Lower lobe of right lung (tissue), 2 donors: Measurements from ENCODE around the gene EPB41L3. TPM values are rescaled to one million over a fixed set of nuclear protein-coding genes. Genes with fewer than 3 reads are reported as not detected.

Experiments used
- ATAC-seq, 2 donors: fragments of 200-7000 bp; cut with Tn5 transposase; one replicate each; pipeline ENCODE4 v1.9.1; 2020 to 2022; ENCODE audit warnings: mild to moderate bottlenecking in 2 of 2, moderate library complexity in 2 of 2
- DNase-seq: peaks from one replicate; pipeline ENCODE4 v3.0.0-alpha.2; 2020
- H3K27ac ChIP-seq: fragments of 200-600 bp; one replicate; pipeline ENCODE4 v1.8.0; 2022
- H3K27me3 ChIP-seq: fragments of 200-600 bp; one replicate; pipeline ENCODE4 v1.8.0; 2022; ENCODE audit warnings: low read depth
- H3K36me3 ChIP-seq: fragments of 200-600 bp; one replicate; pipeline ENCODE4 v1.8.0; 2022; ENCODE audit warnings: mild to moderate bottlenecking
- H3K4me1 ChIP-seq: fragments of 200-600 bp; one replicate; pipeline ENCODE4 v1.8.0; 2022
- H3K4me3 ChIP-seq: fragments of 200-600 bp; one replicate; pipeline ENCODE4 v1.8.0; 2022; ENCODE audit warnings: mild to moderate bottlenecking
- H3K9me3 ChIP-seq: fragments of 200-600 bp; one replicate; pipeline ENCODE4 v1.8.0; 2022
- CTCF ChIP-seq: fragments of 200-600 bp; IDR thresholded peaks from one replicate; pipeline ENCODE4 v1.8.0; 2022; ENCODE audit warnings: antibody characterized with exemption, mild to moderate bottlenecking
- intact Hi-C: fragments of 100-400 bp; cut with DNase I; formaldehyde crosslinking; loops from one replicate; pipeline ENCODE4 v1.11.0; 2022
- total RNA-seq: library from RNA; stranded (reverse); fragmentation: NEBNext Ultra II Directional; extraction: Animal tissue kit (Norgen Biotek cat#: 25700); gene quantifications from one replicate; pipeline ENCODE4 v1.2.1, GENCODE V29; 2021
- donor health status: DM: no; HTN: yes; CAD: no; lungs with severe emphysema.

EPB41L3 gene
- total RNA-seq, 1 donor from 2014 or later = 72.5 TPM

- no peak for TF ChIP-seq CTCF
- intact Hi-C loops = no loop called here
- no peaks in the 10 kb centered on the region for H3K27me3 ChIP-seq
- no peaks in the 10 kb centered on the region for H3K36me3 ChIP-seq
- no peak for DNase-seq
- H3K4me1 ChIP-seq = no peaks in the 10 kb centered on the region
- ATAC-seq = no peak
- H3K4me3 ChIP-seq = no peak overlapping the region
- no peaks in the 10 kb centered on the region for H3K9me3 ChIP-seq
- H3K27ac ChIP-seq = no peak overlapping the region
Observed at GRCh38 chr18:5530629-5531178, 13.1 kb downstream of the EPB41L3 start.

GRCh38 chr18:5529471-5529870 is 14.3 kb downstream of the EPB41L3 start:
- intact Hi-C loops = no loop called here
- Histone ChIP-seq H3K4me3 (no peak overlapping the region), H3K4me1 (no peaks in the 10 kb centered on the region), H3K27ac (no peak overlapping the region), H3K36me3 (no peaks in the 10 kb centered on the region), H3K27me3 (no peaks in the 10 kb centered on the region), H3K9me3 (no peaks in the 10 kb centered on the region)
- ATAC-seq (no peak), DNase-seq (no peak)
- no peak for TF ChIP-seq CTCF

- intact Hi-C loops = no loop called here
- Histone ChIP-seq H3K27ac (no peak overlapping the region), H3K27me3 (no peaks in the 10 kb centered on the region), H3K4me3 (no peak overlapping the region), H3K4me1 (no peaks in the 10 kb centered on the region), H3K9me3 (no peaks in the 10 kb centered on the region), H3K36me3 (no peaks in the 10 kb centered on the region)
- DNase-seq (no peak), ATAC-seq (peak; percentile 60 to 63)
- TF ChIP-seq CTCF = no peak
Observed at GRCh38 chr18:5527603-5528002, 16.2 kb downstream of the EPB41L3 start.

- intact Hi-C loops = no loop called here
- ATAC-seq (no peak), DNase-seq (no peak)
- no peak for TF ChIP-seq CTCF
- Histone ChIP-seq H3K4me3 (no peak overlapping the region), H3K27ac (no peak overlapping the region), H3K9me3 (no peaks in the 10 kb centered on the region), H3K4me1 (no peaks in the 10 kb centered on the region), H3K36me3 (no peaks in the 10 kb centered on the region), H3K27me3 (no peaks in the 10 kb centered on the region)
Observed at GRCh38 chr18:5524660-5525059, 19.1 kb downstream of the EPB41L3 start.

GRCh38 chr18:5521000-5521399 is 22.8 kb downstream of the EPB41L3 start:
- no peak for TF ChIP-seq CTCF
- Histone ChIP-seq H3K9me3 (no peaks in the 10 kb centered on the region), H3K4me3 (no peak overlapping the region), H3K27me3 (no peaks in the 10 kb centered on the region), H3K27ac (no peak overlapping the region), H3K4me1 (peaks cover 8% of the 10 kb centered on the region), H3K36me3 (no peaks in the 10 kb centered on the region)
- DNase-seq (no peak), ATAC-seq (no peak)
- intact Hi-C loops = no loop called here

GRCh38 chr18:5520464-5520863 is 23.3 kb downstream of the EPB41L3 start:
- no peaks in the 10 kb centered on the region for H3K27me3 ChIP-seq
- H3K4me3 ChIP-seq = no peak overlapping the region
- H3K4me1 ChIP-seq = peaks cover 9% of the 10 kb centered on the region
- no peak for ATAC-seq
- no peaks in the 10 kb centered on the region for H3K36me3 ChIP-seq
- TF ChIP-seq CTCF = no peak
- DNase-seq = no peak
- H3K9me3 ChIP-seq = no peaks in the 10 kb centered on the region
- H3K27ac ChIP-seq = no peak overlapping the region
- intact Hi-C loops = no loop called here
